Esophagus muscularis mucosa (tissue), 4 donors: Measurements from ENCODE around the gene PTPN4. TPM values are rescaled to one million over a fixed set of nuclear protein-coding genes. Genes with fewer than 3 reads are reported as not detected.

ENCODE experiments used
- DNase-seq: peaks from one replicate; pipeline ENCODE4 v3.0.0-alpha.2; 2017; ENCODE audit errors: extremely low spot score
- H3K27ac ChIP-seq, 4 donors: fragments of 200-600 bp; sonication (generic); replicated peaks in 1 of 4; 1 replicate in 3 of 4; 2 replicates in 1 of 4; pipeline ENCODE4 v1.5.1; 2016 to 2019; ENCODE audit warnings: mild to moderate bottlenecking in 1 of 4
- H3K27me3 ChIP-seq, 4 donors: fragments of 200-600 bp; sonication (generic); one replicate each; pipeline versions ENCODE4 v1.5.1 to v1.6.0; 2016 to 2019
- H3K36me3 ChIP-seq, 4 donors: fragments of 200-600 bp; sonication (generic); one replicate each; pipeline ENCODE4 v1.5.1; 2016 to 2019
- H3K4me1 ChIP-seq, 4 donors: fragments of 200-600 bp; sonication (generic); one replicate each; pipeline ENCODE4 v1.5.1; 2016 to 2019
- H3K4me3 ChIP-seq, 4 donors: fragments of 200-600 bp; sonication (generic); 1 replicate in 2 of 4; 2 replicates in 2 of 4; pipeline ENCODE4 v1.5.1; 2016 to 2019; ENCODE audit warnings: mild to moderate bottlenecking in 4 of 4, moderate library complexity in 1 of 4
- H3K9me3 ChIP-seq, 4 donors: fragments of 200-600 bp; sonication (generic); 1 replicate in 3 of 4; 2 replicates in 1 of 4; pipeline ENCODE4 v1.5.1; 2016 to 2019
- CTCF ChIP-seq, 3 experiments: fragments of 200-600 bp in 2 of 3; fragments of 450-650 bp in 1 of 3; sonication (generic) in 2 of 3; IDR thresholded peaks; one replicate each; pipeline ENCODE4 v1.5.1; 2017 to 2019; ENCODE audit warnings: antibody characterized with exemption in 3 of 3, mild to moderate bottlenecking in 2 of 3, moderate library complexity in 1 of 3
- EP300 ChIP-seq: sonication (generic); formaldehyde crosslinking; IDR thresholded peaks from one replicate; pipeline ENCODE4 v1.6.1; 2017; ENCODE audit warnings: antibody characterized with exemption
- POLR2A ChIP-seq: fragments of 450-650 bp; IDR thresholded peaks from one replicate; pipeline ENCODE4 v1.6.1; 2017; ENCODE audit warnings: antibody characterized with exemption, moderate library complexity, mild to moderate bottlenecking, low read depth
- POLR2AphosphoS5 ChIP-seq, 2 donors: sonication (generic); formaldehyde crosslinking; IDR thresholded peaks; one replicate each; pipeline ENCODE4 v1.6.1; 2017; ENCODE audit warnings: antibody characterized with exemption in 2 of 2
- WGBS: methylation state at CpG from one replicate; pipeline ENCODE4 v1.1.5; 2018; 5-methylcytosine and 5-hydroxymethylcytosine counted together
- intact Hi-C: fragments of 100-400 bp; cut with DNase I; formaldehyde crosslinking; loops from one replicate; pipeline ENCODE4 v1.15.1; 2023
- total RNA-seq, 4 donors: library from RNA; depleted of rRNA; stranded (reverse); fragments of >200 nt; gene quantifications; one replicate each; pipeline versions ENCODE4 v1.1.0 to v1.2.1, GENCODE V29; 2016

PTPN4 gene
- total RNA-seq, 4 donors from 2014 or later, result 21.3 to 39.9 (median 24.7) TPM

GRCh38 chr2:119849838-119850565, 90.3 kb downstream of the PTPN4 start:
- H3K36me3 ChIP-seq, result no peaks in the 10 kb centered on the region
- H3K27me3 ChIP-seq, result no peaks in the 10 kb centered on the region
- WGBS, result 94% methylated on average over 4 of the region's 4 CpGs
- no peaks in the 10 kb centered on the region for H3K4me1 ChIP-seq
- intact Hi-C loops, result no loop called here
- no peak for DNase-seq
- H3K9me3 ChIP-seq, result peaks cover 0 to 16% (median 12%) of the 10 kb centered on the region in 4 donors
- no peak overlapping the region for H3K4me3 ChIP-seq
- no peak overlapping the region for H3K27ac ChIP-seq
- TF ChIP-seq CTCF (IDR thresholded peaks at IDR 0.05) (no peak), POLR2AphosphoS5 (IDR thresholded peaks at IDR 0.05) (no peak), POLR2A (no peak), EP300 (no peak)

- WGBS, result 95% methylated on average over 6 of the region's 6 CpGs
- peaks cover 0 to 16% (median 12%) of the 10 kb centered on the region in 4 donors for H3K9me3 ChIP-seq
- H3K27me3 ChIP-seq, result no peaks in the 10 kb centered on the region
- no peak overlapping the region for H3K27ac ChIP-seq
- no peak overlapping the region for H3K4me3 ChIP-seq
- intact Hi-C loops, result no loop called here
- TF ChIP-seq EP300, result no peak
- no peak for TF ChIP-seq CTCF (IDR thresholded peaks at IDR 0.05)
- TF ChIP-seq POLR2AphosphoS5 (IDR thresholded peaks at IDR 0.05), result no peak
- no peak for TF ChIP-seq POLR2A
- no peaks in the 10 kb centered on the region for H3K4me1 ChIP-seq
- no peaks in the 10 kb centered on the region for H3K36me3 ChIP-seq
- DNase-seq, result no peak
Measured at GRCh38 chr2:119852214-119852613, 92.5 kb downstream of the PTPN4 start.

GRCh38 chr2:119853777-119854399, 94.2 kb downstream of the PTPN4 start:
- no peak overlapping the region for H3K27ac ChIP-seq
- intact Hi-C loops, result no loop called here
- no peak for DNase-seq
- no peaks in the 10 kb centered on the region for H3K4me1 ChIP-seq
- H3K4me3 ChIP-seq, result no peak overlapping the region
- no peaks in the 10 kb centered on the region for H3K27me3 ChIP-seq
- peaks cover 0 to 16% (median 12%) of the 10 kb centered on the region in 4 donors for H3K9me3 ChIP-seq
- no peaks in the 10 kb centered on the region for H3K36me3 ChIP-seq
- 97% methylated on average over 8 of the region's 8 CpGs for WGBS
- TF ChIP-seq EP300 (no peak), POLR2A (no peak)

GRCh38 chr2:119856469-119856901, 96.8 kb downstream of the PTPN4 start:
- Histone ChIP-seq H3K27me3 (no peaks in the 10 kb centered on the region), H3K4me1 (peaks cover 0 to 6% (median 0%) of the 10 kb centered on the region in 4 donors), H3K36me3 (no peaks in the 10 kb centered on the region), H3K4me3 (no peak overlapping the region), H3K27ac (no peak overlapping the region), H3K9me3 (peaks cover 0 to 14% (median 8%) of the 10 kb centered on the region in 4 donors)
- DNase-seq, result no peak
- TF ChIP-seq POLR2A, result no peak
- intact Hi-C loops, result no loop called here
- 80% methylated on average over 2 of the region's 2 CpGs for WGBS

- DNase-seq, result no peak
- Histone ChIP-seq H3K27ac (no peak overlapping the region), H3K27me3 (no peaks in the 10 kb centered on the region), H3K4me3 (no peak overlapping the region), H3K4me1 (peaks cover 0 to 16% (median 2%) of the 10 kb centered on the region in 4 donors), H3K36me3 (no peaks in the 10 kb centered on the region), H3K9me3 (peaks cover 0 to 4% (median 0%) of the 10 kb centered on the region in 4 donors)
- no peak for TF ChIP-seq EP300
- no peak for TF ChIP-seq POLR2AphosphoS5 (IDR thresholded peaks at IDR 0.05)
- no peak for TF ChIP-seq POLR2A
- intact Hi-C loops, result no loop called here
- 83% methylated on average over 3 of the region's 3 CpGs for WGBS
Measured at GRCh38 chr2:119857742-119858141, 98.0 kb downstream of the PTPN4 start.

GRCh38 chr2:119859528-119859927, 99.8 kb downstream of the PTPN4 start:
- peaks cover 0 to 16% (median 5%) of the 10 kb centered on the region in 4 donors for H3K4me1 ChIP-seq
- no peak overlapping the region for H3K4me3 ChIP-seq
- H3K36me3 ChIP-seq, result no peaks in the 10 kb centered on the region
- intact Hi-C loops, result no loop called here
- H3K27ac ChIP-seq, result no peak overlapping the region
- H3K9me3 ChIP-seq, result no peaks in the 10 kb centered on the region
- TF ChIP-seq POLR2AphosphoS5 (IDR thresholded peaks at IDR 0.05), result no peak
- TF ChIP-seq CTCF (IDR thresholded peaks at IDR 0.05), result no peak
- no peak for TF ChIP-seq EP300
- no peak for TF ChIP-seq POLR2A
- WGBS, result 83% methylated on average over 4 of the region's 4 CpGs
- no peak for DNase-seq
- H3K27me3 ChIP-seq, result no peaks in the 10 kb centered on the region
